Measurements from ENCODE around the gene SLC37A3. TPM values are rescaled to one million over a fixed set of nuclear protein-coding genes. Genes with fewer than 3 reads are reported as not detected.
"Not testable (repeated sequence)": the region's sequence is repeated elsewhere in the genome, so short reads cannot be mapped to it uniquely, and the experiment has no call there.

Gene SLC37A3
- total RNA-seq, 1 donor from 2014 or later: 31.1 TPM

DNA sequence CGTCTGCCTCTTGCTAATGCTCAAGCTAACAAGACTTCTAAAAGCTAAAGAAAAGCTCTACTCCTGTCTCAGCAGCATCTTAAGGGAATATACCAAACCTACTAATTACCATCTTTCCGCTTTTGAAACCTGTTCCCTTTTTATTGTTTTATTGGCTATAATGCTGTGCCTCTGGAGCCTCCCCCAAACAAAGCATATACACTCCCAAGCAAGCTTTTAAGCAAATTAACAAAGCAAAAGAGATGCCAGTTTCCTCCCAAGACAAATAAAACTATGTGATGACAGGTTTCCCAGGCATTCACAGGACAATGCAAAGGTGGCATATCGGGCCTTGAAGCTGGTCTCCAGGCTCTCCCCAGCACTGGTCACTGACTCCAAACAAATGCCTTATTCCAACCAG lies 52.9 kb downstream of the SLC37A3 start:
- H3K9me3 ChIP-seq: no peaks in the 10 kb centered on the region
- ATAC-seq: no peak
- TF ChIP-seq, protein P1, sequence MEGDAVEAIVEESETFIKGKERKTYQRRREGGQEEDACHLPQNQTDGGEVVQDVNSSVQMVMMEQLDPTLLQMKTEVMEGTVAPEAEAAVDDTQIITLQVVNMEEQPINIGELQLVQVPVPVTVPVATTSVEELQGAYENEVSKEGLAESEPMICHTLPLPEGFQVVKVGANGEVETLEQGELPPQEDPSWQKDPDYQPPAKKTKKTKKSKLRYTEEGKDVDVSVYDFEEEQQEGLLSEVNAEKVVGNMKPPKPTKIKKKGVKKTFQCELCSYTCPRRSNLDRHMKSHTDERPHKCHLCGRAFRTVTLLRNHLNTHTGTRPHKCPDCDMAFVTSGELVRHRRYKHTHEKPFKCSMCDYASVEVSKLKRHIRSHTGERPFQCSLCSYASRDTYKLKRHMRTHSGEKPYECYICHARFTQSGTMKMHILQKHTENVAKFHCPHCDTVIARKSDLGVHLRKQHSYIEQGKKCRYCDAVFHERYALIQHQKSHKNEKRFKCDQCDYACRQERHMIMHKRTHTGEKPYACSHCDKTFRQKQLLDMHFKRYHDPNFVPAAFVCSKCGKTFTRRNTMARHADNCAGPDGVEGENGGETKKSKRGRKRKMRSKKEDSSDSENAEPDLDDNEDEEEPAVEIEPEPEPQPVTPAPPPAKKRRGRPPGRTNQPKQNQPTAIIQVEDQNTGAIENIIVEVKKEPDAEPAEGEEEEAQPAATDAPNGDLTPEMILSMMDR (IDR thresholded peaks at IDR 0.05): no peak
- intact Hi-C loops (cut with DNase I): no loop called here
- DNase-seq: no peak
- H3K4me3 ChIP-seq: no peak overlapping the region
- H3K27ac ChIP-seq: no peak overlapping the region
- no peaks in the 10 kb centered on the region for H3K27me3 ChIP-seq (ENCODE audit: low read depth)
- peaks cover 88% of the 10 kb centered on the region for H3K36me3 ChIP-seq
- H3K4me1 ChIP-seq: no peaks in the 10 kb centered on the region

DNA sequence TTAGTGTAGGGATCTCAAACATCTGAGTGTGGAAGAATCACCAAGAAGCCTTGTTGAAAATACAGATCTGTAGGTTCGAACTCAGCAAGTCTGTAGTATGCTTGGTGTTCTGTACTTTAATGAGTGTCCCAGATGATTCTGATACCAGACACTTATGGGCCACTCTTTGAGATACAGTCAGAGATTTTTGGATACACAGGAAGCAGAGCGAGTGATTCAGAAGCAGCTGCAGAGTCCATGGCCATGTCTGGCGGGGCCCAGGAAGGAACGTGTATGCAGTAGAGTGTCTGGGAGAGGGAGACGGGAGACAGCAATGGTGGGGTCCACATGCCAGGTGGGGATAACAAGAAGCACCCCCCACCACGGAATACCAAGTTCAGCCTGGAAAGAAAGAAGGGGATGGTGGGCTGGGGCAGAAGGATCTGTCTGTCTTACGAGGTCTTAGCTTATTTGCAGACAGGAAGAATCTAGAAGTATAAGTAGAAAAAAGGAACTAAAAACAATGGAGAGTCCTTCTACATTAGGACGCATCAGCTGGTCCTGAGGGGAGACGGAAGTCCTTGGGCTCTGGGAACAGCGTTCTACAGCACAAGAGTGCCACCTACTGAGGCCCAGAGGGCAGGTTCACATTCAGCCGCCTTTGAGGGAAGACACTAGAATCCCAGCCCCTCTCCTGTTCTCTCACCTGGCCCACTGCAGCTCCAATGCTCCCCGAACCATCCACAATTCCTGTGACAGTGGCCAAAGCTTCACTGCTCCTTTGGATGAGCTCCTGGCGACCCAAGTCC lies 55.4 kb downstream of the SLC37A3 start:
- H3K27ac ChIP-seq: no peak overlapping the region
- no peaks in the 10 kb centered on the region for H3K27me3 ChIP-seq (ENCODE audit: low read depth)
- H3K4me1 ChIP-seq: no peaks in the 10 kb centered on the region
- DNase-seq: peak; percentile 69
- peak; percentile 82 to 91 for ATAC-seq
- no peak overlapping the region for H3K4me3 ChIP-seq
- no peaks in the 10 kb centered on the region for H3K9me3 ChIP-seq
- intact Hi-C loops (cut with DNase I): no loop called here
- TF ChIP-seq, protein P1 (IDR thresholded peaks at IDR 0.05): peak; percentile 52
- H3K36me3 ChIP-seq: peaks cover 73% of the 10 kb centered on the region

DNA sequence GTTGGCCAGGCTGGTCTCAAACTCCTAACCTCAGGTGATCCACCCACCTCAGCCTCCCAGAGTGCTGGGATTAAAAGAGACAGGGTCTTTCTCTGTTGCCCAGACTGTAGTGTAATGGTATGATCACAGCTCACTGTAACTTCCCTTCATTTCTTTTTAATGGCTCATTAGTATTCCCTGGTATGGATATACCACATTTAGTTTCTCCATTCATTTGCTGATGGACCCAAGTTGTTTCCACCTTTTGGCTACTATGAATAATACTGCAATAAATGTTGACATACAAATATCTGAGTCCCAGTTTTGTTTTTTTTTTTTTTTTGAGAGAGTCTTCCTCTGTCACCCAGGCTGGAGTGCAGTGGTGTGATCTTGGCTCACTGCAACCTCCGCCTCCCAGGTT lies 59.4 kb downstream of the SLC37A3 start:
- H3K36me3 ChIP-seq: peaks cover 63% of the 10 kb centered on the region
- H3K9me3 ChIP-seq; DNase-seq; ATAC-seq; H3K27ac ChIP-seq; H3K4me3 ChIP-seq; H3K4me1 ChIP-seq; intact Hi-C loops (cut with DNase I); H3K27me3 ChIP-seq (ENCODE audit: low read depth): not testable (repeated sequence)

DNA sequence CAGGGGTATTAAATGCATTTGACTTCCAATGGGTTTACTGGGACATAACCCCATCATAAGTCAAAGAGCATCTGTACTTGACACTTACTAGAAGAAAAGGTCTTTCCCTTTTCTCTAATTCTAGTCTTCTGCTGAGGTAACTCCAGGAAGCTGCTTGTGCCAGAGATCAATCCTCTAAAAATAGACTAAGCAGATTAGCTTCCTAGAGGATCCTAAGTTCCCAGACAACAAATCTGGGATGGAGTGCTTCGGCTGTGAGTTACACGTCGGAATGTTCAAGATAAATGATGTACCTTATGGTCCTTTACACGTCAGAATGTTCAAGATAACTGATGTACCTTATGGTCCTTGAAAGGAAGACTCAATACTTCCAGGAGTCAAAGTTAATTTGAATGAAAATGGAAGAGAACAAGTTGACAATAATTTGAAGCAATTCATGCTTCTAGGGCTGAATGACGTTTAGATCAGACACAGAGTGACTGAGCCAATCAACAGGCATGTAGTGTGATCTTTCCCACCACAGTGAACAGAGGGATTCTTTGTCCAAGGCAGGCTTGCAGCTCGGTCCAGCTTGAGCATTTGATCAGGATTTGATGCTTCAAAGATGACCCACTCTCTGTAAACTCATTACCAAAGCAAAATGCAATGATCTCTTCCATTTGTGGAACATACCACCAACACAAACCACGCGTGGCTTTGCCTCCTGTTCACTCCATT lies 63.8 kb downstream of the SLC37A3 start:
- ATAC-seq (no peak), DNase-seq (no peak)
- no peak overlapping the region for H3K27ac ChIP-seq
- no peaks in the 10 kb centered on the region for H3K4me1 ChIP-seq
- H3K9me3 ChIP-seq: no peaks in the 10 kb centered on the region
- no peaks in the 10 kb centered on the region for H3K27me3 ChIP-seq (ENCODE audit: low read depth)
- H3K36me3 ChIP-seq: peaks cover 42% of the 10 kb centered on the region
- intact Hi-C loops (cut with DNase I): no loop called here
- H3K4me3 ChIP-seq: no peak overlapping the region
- TF ChIP-seq, protein P1 (IDR thresholded peaks at IDR 0.05): no peak

DNA sequence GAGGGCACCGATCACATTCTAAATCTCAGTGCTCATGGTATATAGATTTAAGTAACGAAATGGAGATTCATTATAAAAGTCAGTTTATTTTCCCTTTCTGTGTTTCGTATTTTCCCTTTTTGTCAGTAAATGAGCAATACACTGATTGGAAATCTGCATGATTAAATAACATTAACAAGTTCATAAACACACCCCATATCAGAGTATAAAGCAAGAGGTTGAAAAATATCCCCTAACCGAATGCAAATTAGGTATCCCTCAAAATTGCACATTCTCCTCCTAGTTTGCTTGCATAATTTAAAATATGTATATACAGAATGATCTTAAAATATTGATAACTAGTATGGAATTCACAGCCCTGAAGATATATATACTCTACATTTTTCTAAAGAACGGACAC lies 64.6 kb downstream of the SLC37A3 start:
- H3K4me1 ChIP-seq: no peaks in the 10 kb centered on the region
- no peaks in the 10 kb centered on the region for H3K9me3 ChIP-seq
- peaks cover 42% of the 10 kb centered on the region for H3K36me3 ChIP-seq
- ATAC-seq (no peak), DNase-seq (no peak)
- TF ChIP-seq, protein P1 (IDR thresholded peaks at IDR 0.05): no peak
- intact Hi-C loops (cut with DNase I): no loop called here
- no peak overlapping the region for H3K27ac ChIP-seq
- H3K4me3 ChIP-seq: no peak overlapping the region
- H3K27me3 ChIP-seq (ENCODE audit: low read depth): no peaks in the 10 kb centered on the region

DNA sequence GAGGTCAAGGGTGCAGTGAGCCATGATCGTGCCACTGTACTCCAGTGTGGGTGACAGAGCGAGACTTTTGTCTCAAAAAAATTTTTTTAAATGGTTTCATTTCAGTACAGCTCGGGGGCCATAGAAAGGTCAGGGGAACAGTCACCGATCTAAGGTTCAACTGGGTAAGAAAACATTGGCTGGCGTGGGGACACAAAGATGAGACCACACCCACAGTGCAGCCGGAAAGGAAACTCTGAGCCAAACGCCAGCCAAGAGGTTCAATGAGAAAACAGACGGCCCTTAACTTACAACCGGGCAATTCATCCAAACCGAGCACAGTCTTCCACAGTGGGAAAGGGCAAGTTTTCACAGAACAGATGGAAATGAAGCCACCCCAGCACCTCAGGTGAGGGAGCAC lies 65.1 kb downstream of the SLC37A3 start:
- ATAC-seq: no peak
- peaks cover 42% of the 10 kb centered on the region for H3K36me3 ChIP-seq
- H3K9me3 ChIP-seq: no peaks in the 10 kb centered on the region
- intact Hi-C loops (cut with DNase I): no loop called here
- no peaks in the 10 kb centered on the region for H3K4me1 ChIP-seq
- H3K4me3 ChIP-seq: no peak overlapping the region
- TF ChIP-seq, protein P1 (IDR thresholded peaks at IDR 0.05): no peak
- no peaks in the 10 kb centered on the region for H3K27me3 ChIP-seq (ENCODE audit: low read depth)
- no peak for DNase-seq
- no peak overlapping the region for H3K27ac ChIP-seq
